Fibroblast of skin of abdomen (primary cell): ENCODE measurements around the gene GPR176.

Source experiments
- DNase-seq: peaks from one replicate; pipeline ENCODE4 v3.0.0-alpha.2; 2013

GPR176 gene

DNA sequence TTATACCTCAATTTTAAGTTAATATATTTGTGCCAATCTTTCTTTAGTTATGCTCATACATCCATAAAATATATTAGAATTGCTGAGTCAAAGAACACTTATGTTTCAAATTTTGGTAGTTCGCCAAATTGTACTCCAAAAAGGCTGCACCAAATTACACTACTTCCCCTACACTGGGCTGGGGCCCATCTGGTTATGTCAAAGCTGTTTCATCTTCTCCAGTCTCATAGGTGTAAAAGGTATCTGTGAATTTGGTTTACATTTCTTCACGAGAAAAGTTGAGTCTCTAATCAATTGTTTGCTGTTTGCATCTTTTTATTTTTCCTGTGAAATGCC, 138.1 kb downstream of the GPR176 start:
- DNase-seq: no peak

DNA sequence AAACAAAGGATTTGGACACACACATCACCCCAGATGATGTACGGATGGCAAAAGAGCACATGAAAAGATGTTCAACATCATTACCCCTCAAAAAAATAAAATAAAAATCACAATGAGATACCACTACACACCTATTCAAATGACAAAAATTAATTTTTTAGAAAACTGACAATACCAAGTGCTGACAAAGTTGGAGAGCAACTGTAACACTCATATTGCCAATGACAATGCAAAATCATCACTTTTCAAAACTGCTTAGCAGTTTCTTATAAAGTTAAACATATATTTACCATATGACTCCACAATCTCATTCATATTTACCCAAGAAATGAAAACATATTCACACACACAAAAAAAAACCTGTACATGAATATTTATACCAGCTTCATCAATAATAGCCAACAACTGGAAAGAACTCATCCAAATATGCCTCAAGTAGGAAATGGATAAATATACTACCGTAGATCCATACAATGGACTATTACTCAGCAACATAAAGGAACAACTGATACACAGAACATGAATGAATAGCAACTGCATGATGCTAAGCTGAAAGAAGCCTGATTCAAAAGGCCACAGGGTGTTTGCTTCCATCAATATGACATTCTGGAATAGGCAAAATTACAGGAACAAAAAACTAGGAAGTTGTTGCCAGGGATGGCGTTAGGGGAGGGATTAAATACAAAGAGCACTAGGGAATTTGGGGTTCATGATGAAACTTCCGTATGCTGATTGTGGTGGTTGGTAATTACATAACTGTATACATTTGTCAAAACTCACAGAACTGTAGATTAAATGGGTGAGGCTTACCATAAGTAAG, 138.7 kb downstream of the GPR176 start:
- no peak for DNase-seq

DNA sequence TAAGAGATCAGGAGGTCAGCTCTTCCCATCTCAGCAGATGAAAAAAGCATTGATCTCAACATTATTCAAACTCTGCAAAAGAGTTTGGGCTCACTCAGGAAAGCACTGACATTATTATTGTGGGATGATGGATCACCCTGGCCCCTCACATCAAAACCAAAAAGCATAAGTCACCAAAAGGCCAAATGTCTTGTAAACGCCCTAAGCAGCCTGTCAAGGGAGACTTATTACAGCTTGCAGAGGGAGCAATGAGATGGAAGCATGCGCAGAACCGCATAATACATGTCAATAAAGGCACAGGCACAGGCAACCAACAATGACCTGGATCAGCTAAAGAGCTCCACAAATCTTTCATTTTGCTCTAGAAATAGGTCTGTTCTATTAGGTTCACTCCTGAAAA, 142.0 kb downstream of the GPR176 start:
- no peak for DNase-seq

DNA sequence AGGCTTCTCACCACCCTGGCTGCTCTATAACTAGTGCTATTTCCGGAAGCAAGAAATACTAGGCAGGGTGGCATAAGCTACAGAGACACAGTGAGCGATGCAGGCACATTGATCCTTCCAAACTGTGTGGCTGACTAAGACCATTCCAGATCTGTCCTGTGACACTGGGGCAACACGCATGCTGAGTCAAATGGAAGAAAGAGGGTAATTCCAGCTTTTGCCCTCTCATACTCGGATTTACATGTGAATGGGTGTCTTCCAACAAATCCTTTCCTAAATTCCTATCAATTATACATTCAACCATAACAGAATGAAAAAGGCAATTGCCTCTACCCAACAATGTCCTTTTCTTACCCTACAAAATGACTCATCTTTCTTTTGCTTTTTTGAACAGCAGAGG, 142.6 kb downstream of the GPR176 start:
- DNase-seq: no peak

DNA sequence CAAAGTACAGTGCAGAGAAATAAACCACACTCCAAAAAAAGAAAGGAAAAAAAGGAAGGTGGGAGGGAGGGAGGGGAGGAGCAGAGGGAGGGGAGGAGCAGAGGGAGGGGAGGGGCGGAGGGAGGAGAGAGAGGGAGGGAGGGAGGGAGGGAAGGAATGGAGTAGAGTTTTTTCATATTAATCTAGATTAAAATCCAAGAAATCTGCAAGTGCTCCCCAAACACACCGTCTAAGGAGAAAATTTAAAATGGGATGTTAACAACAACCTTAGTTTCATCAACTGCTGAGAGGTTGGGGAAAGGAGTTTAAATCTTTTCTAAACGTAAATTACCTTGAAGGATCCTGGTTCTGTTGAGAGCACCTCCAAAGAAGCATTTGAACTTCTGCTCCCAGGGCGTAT, 144.0 kb downstream of the GPR176 start:
- no peak for DNase-seq

DNA sequence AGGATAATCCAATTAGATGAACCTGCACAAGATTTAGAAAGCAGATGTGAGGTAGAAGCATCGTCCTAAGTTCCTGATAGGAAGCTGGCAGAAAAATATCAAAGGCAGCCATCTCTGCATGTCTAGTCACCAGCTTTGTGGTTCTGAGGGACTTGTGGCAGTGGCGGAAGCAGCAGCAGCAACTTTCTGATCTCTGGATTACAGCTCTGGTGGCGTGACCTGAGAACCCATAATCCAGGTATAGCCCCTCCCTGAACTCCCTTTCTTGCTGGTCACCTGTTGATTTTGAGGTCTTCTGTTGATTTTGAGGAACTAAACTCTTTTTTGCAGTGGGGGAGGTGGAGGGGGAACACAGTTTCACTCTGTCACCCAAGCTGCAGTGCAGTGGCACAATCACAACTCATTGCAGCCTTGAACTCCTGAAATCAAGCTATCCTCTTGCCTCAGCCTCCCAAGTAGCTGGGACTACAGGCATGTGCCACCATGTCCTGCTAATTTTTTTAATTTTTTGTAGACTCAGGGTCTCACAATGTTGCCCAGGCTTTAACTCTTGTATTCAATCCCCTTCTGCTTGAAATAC, 145.3 kb downstream of the GPR176 start:
- no peak for DNase-seq

DNA sequence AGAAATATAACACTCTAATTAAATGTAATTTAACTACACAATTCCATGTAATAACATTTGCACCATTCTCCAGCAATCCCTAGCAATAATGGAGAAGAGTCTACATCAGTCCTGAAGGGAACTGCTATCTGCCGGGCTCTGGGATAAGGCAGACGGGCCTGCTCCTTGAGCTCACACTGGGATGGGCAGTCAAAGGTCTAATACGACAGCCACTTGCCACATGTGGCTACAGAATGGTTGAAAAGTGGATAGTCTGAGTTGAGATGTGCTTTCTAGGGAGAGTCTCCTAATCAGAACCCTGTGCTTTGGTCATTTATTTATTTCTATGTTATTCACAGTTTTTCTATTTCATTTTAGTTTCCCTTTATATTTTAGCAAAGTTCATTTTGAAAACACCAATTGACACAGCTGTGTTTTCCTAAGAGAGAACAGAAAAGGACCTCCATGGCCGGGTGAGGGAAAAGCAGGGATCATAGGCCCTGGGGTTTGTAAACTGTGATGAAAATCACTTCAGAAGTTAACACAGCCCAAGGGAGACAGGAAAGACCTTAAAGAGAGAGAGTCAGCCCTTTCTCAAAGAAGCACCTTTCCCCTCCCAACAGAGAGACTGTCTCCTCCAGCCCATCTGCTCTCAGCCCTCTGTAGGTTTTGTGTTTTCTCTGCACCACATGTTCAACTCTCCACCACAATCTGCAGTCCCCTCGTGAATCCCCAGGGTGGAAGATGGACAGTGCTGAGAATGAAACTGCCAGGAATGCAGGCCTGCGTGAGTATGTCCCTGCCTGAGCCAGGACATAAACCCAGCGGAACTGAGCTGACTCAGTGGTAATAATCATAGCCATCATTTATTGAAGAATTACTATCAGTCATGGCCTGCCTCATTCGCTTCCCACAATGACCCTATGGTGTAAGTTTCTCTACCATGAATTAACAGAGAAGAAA, 149.0 kb downstream of the GPR176 start:
- DNase-seq: peak; percentile 89

DNA sequence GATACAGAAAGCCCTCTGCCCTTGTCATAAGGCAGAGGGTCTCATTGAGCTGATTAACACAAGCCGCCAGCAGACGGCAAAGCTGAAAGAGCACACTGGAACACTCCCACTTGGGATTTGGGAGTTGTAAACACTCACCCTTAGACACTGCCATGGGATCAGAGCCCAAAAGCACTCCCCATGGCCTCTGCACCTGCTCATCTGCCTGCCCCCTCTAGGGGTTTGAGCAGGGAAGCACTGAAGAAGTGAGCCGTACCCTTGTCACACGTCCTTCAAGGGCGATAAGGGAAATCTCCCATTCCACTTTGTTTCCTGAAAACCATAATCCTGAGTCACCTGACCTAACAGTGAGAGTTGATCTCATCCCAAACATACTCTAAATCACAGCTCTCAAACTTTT, 152.1 kb downstream of the GPR176 start:
- no peak for DNase-seq

DNA sequence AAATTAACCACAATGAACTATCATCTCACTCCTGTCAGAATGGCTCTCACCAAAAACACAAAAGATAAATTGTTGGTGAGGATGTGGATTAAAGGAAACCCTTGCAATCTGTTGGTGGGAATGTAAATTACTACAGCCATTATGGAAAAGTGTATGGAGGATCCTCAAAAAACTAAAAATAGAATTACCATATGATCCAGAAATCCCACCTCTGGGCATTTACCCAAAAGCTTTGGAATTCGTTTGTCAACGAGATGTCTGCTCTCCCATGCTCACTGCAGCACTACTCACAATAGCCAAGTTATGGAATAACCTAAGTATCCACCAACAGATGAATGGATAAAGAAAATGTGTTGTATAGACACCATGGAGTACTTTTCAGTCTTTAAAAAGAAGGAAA, 159.1 kb downstream of the GPR176 start:
- peak; percentile 61 for DNase-seq

DNA sequence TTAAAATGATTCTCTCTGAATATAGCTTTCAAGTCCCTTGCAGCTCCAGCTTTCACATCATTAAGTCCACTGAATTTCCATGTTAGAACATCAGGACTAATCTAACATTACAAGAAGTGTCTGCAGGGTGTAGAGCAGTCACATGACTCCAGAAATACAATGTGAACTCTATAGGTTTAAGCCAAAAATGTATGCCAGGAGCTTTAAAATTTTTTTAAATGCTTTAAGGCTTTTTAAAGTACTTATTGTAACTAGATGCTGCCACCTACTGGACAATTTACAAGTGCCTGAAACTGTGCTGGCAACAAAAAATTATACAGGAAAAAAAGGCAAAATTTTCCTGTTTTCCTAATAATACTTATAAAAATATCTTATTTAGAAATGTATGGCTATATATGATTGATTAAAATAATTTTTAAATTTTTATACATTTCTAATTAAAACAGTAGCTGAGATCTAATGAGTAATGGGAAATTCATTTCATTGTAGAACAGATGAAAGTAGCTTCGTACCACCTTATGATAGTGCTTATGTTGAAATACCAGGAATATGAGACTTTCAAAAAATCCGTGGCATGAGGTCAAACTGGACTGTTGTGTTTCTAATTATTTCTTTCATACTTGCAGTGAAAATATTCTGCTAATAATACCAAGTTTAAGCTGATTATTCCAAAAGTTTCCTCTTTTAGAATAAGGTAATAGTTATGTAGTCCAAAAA, 163.1 kb downstream of the GPR176 start:
- peak; percentile 76 for DNase-seq

DNA sequence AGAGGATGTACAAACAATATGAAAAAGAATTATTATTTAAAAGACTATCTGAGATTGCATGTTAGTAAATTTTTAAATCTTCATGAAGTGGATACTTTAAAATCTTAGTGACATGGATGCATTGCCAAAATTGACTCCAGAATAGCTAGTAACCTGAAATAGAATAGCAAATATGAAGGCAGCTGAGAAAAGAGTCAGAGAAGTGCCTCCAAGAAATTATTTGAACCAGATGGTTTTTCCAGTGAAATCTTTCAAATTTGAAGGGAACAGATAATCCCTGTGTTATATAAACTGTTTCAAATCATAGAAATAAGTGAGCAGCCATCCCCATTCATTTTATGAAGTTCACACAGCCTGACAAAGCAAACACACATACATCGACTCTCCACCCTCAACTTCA, 167.1 kb downstream of the GPR176 start:
- DNase-seq: peak; percentile 17

DNA sequence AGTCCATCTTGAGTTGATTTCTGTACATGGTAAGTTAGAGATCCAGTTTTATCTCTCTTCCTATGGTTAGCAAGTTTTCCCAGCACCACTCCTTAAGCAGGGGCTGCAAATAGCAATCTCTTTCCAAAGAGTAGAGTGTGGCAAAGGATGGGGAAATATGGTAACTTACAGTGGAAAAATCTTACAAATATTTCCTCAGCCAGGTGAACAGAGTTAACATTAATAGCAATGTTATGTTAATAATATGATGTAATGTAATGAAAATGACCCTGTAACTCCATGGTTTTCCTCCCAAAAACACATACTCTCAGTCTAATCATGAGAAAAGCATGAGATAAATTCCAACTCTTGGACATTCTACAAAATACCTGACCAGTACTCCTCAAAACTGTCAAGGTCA, 167.8 kb downstream of the GPR176 start:
- peak; percentile 23 for DNase-seq
